Endothelial cell of umbilical vein (primary cell): ENCODE results near the gene AQP10. TPM values are rescaled to one million over a fixed set of nuclear protein-coding genes. Genes with fewer than 3 reads are reported as not detected.
"Not testable (repeated sequence)": the region's sequence is repeated elsewhere in the genome, so short reads cannot be mapped to it uniquely, and the experiment has no call there.

Source experiments
- BruUV-seq: library from RNA; stranded (reverse); fragments of 400-500 nt; replicated peaks from 2 replicates; lab custom pipeline; 2021; lab: Mats Ljungman, UMichigan
- CTCF ChIA-PET: fragments of 300-600, 350-600 bp; sonication (Branson Sonifier 250); formaldehyde crosslinking; loops from one replicate; lab custom pipeline; 2021; ENCODE audit warnings: antibody characterized with exemption, inconsistent platforms; lab: Charles Lee
- POLR2A ChIA-PET: fragments of 300-600, 350-600 bp; sonication (Branson Sonifier 250); formaldehyde crosslinking; loops from one replicate; lab custom pipeline; 2021; ENCODE audit warnings: antibody characterized with exemption, inconsistent platforms; lab: Charles Lee
- DNase-seq: peaks from one replicate; pipeline ENCODE4 v3.0.0-alpha.2; 2011; ENCODE audit warnings: low read depth, low spot score
- FAIRE-seq: peaks from 2 replicates; lab custom pipeline; 2011; peaks lifted over from hg19 to GRCh38; lab: Jason Lieb, UNC
- H2AFZ ChIP-seq: 2 replicates; pipeline ENCODE4 v1.6.0; 2012; ENCODE audit warnings: low read depth, low read length, control low read depth, inconsistent platforms
- H3K27ac ChIP-seq: 2 replicates; pipeline ENCODE4 v1.5.1; 2011; ENCODE audit warnings: low read depth, mild to moderate bottlenecking, control low read depth, low read length, moderate library complexity; ENCODE audit not compliant: insufficient read depth
- H3K27me3 ChIP-seq, 2 experiments: 2 replicates each; pipeline versions ENCODE4 v1.6.0 to v1.6.1; 2011; ENCODE audit warnings: low read length in 2 of 2, mixed read lengths in 1 of 2; ENCODE audit not compliant: control insufficient read depth in 2 of 2, insufficient read depth in 2 of 2
- H3K36me3 ChIP-seq, 2 experiments: 2 replicates in 1 of 2; 3 replicates in 1 of 2; pipeline ENCODE4 v1.5.1; 2011; ENCODE audit warnings: low read length in 2 of 2, mild to moderate bottlenecking in 1 of 2, moderate library complexity in 1 of 2; ENCODE audit not compliant: control insufficient read depth in 2 of 2, insufficient read depth in 2 of 2; ENCODE audit errors: extremely low read depth in 1 of 2
- H3K4me1 ChIP-seq: 3 replicates; pipeline ENCODE4 v1.5.1; 2011; ENCODE audit warnings: mild to moderate bottlenecking, low read length; ENCODE audit not compliant: control insufficient read depth, insufficient read depth; ENCODE audit errors: extremely low read depth
- H3K4me2 ChIP-seq: 2 replicates; pipeline ENCODE4 v1.6.1; 2011; ENCODE audit warnings: low read length, control low read depth, mixed read lengths; ENCODE audit not compliant: insufficient read depth
- H3K4me3 ChIP-seq, 3 experiments: fragments of 200-600 bp in 1 of 3; sonication (generic), shearing (Covaris generic) in 1 of 3; replicated peaks in 1 of 3; 2 replicates each; pipeline ENCODE4 v1.5.1; 2011 to 2016; ENCODE audit warnings: control low read depth in 3 of 3, low read length in 3 of 3, mild to moderate bottlenecking in 2 of 3, inconsistent platforms in 1 of 3, low read depth in 1 of 3, moderate library complexity in 1 of 3; ENCODE audit not compliant: insufficient read depth in 1 of 3
- H3K79me2 ChIP-seq: 2 replicates; pipeline ENCODE4 v1.6.0; 2012; ENCODE audit warnings: low read length, inconsistent platforms; ENCODE audit not compliant: control insufficient read depth, insufficient read depth
- H3K9ac ChIP-seq: replicated peaks from 2 replicates; pipeline ENCODE3; 2011; ENCODE audit warnings: low read length, control low read depth; ENCODE audit not compliant: insufficient read depth; ENCODE audit errors: extremely low read depth
- H3K9me1 ChIP-seq: replicated peaks from 3 replicates; pipeline ENCODE4 v1.6.0; 2011; ENCODE audit warnings: mild to moderate bottlenecking, low read length; ENCODE audit not compliant: control insufficient read depth, insufficient read depth; ENCODE audit errors: extremely low read depth
- H3K9me3 ChIP-seq: replicated peaks from 2 replicates; pipeline ENCODE4 v1.5.1; 2012; ENCODE audit warnings: low read length, inconsistent platforms; ENCODE audit not compliant: control insufficient read depth, insufficient read depth
- H4K20me1 ChIP-seq: replicated peaks from 2 replicates; pipeline ENCODE3; 2011; ENCODE audit warnings: mild to moderate bottlenecking, low read length; ENCODE audit not compliant: control insufficient read depth, insufficient read depth; ENCODE audit errors: extremely low read depth
- CTCF ChIP-seq, 2 donors: IDR thresholded peaks; 1 replicate in 1 of 2; 2 replicates in 1 of 2; pipeline ENCODE4 v1.5.1; 2011; ENCODE audit warnings: low read length in 2 of 2, mild to moderate bottlenecking in 2 of 2, moderate library complexity in 2 of 2, control low read depth in 1 of 2, inconsistent platforms in 1 of 2, low read depth in 1 of 2; ENCODE audit not compliant: insufficient read depth in 1 of 2; ENCODE audit errors: extremely low read depth in 1 of 2
- EZH2 ChIP-seq: IDR thresholded peaks from 2 replicates; pipeline ENCODE4 v1.6.1; 2012; ENCODE audit warnings: borderline replicate concordance, low read depth, mild to moderate bottlenecking, moderate library complexity, low read length, inconsistent platforms; ENCODE audit not compliant: severe bottlenecking
- FOS ChIP-seq: IDR thresholded peaks from 2 replicates; pipeline ENCODE4 v1.6.1; 2011; ENCODE audit warnings: mild to moderate bottlenecking, low read length, moderate library complexity, borderline replicate concordance; ENCODE audit not compliant: insufficient read depth
- GATA2 ChIP-seq: IDR thresholded peaks from 2 replicates; pipeline ENCODE4 v1.7.0; 2011; ENCODE audit warnings: low read depth, mild to moderate bottlenecking, moderate library complexity, mixed read lengths, low read length; ENCODE audit not compliant: insufficient read length, insufficient read depth
- JUN ChIP-seq: IDR thresholded peaks from 2 replicates; pipeline ENCODE4 v1.6.1; 2011; ENCODE audit warnings: borderline replicate concordance, low read depth; ENCODE audit not compliant: insufficient read length, insufficient read depth
- MAX ChIP-seq: IDR thresholded peaks from 2 replicates; pipeline ENCODE4 v1.6.1; 2011; ENCODE audit not compliant: insufficient read depth, insufficient read length
- MYC ChIP-seq: IDR thresholded peaks from one replicate; pipeline ENCODE4 v1.6.1; 2011; ENCODE audit warnings: mild to moderate bottlenecking, low read depth, low read length
- POLR2A ChIP-seq: IDR thresholded peaks from 2 replicates; pipeline ENCODE4 v1.6.1; 2012; ENCODE audit warnings: low read depth, mild to moderate bottlenecking, control low read depth, low read length
- POLR2AphosphoS5 ChIP-seq: IDR thresholded peaks from 2 replicates; pipeline ENCODE4 v1.6.1; 2012; ENCODE audit warnings: low read depth, mild to moderate bottlenecking, control low read depth, low read length, moderate library complexity; ENCODE audit not compliant: insufficient read depth
- dilution Hi-C: fragments of 300-500 bp; cut with MboI; formaldehyde crosslinking; loops from one replicate; pipeline ENCODE4 v1.15.0; 2019; ENCODE audit warnings: low sequenced_read_pairs; ENCODE audit not compliant: extremely low pct_ligation_motif_present
- intact Hi-C: fragments of 100-400 bp; cut with micrococcal nuclease; formaldehyde crosslinking; loops from one replicate; pipeline ENCODE4 v1.10.0; 2022
- polyA plus RNA-seq, 4 experiments: library from polyadenylated mRNA; depleted of rRNA in 3 of 4; stranded (reverse) in 3 of 4; unstranded in 1 of 4; fragments of >200 nt; gene quantifications; 2 replicates each; pipeline versions ENCODE4 v1.2.1 to v1.2.3, GENCODE V29; 2011 to 2012; ENCODE audit warnings: missing spikeins in 1 of 4
- total RNA-seq: library from RNA; stranded (reverse); gene quantifications from 2 replicates; pipeline ENCODE4 v1.2.3, GENCODE V29; 2021

AQP10 gene
- total and polyA plus RNA-seq, 2 donors (not counting 3 experiments of a cell fraction or from before 2014, with no cell fraction given), result not detected

GRCh38 chr1:154318386-154318785 is 2.5 kb upstream of the AQP10 start:
- DNase-seq (no peak), FAIRE-seq (no peak)
- Histone ChIP-seq H4K20me1 (no peaks in the 10 kb centered on the region), H2AFZ (no peak overlapping the region), H3K27me3 (peaks cover 0 to 8% of the 10 kb centered on the region in 2 experiments), H3K79me2 (no peaks in the 10 kb centered on the region), H3K9ac (no peak overlapping the region), H3K9me1 (no peaks in the 10 kb centered on the region), H3K36me3 (no peaks in the 10 kb centered on the region), H3K9me3 (no peaks in the 10 kb centered on the region), H3K27ac (no peak overlapping the region), H3K4me1 (no peaks in the 10 kb centered on the region), H3K4me2 (no peak overlapping the region), H3K4me3 (no peak overlapping the region)
- TF ChIP-seq EZH2 (no peak), FOS (no peak), JUN (no peak), POLR2A (no peak), MYC (no peak), MAX (no peak), GATA2 (no peak), POLR2AphosphoS5 (no peak), CTCF (IDR thresholded peaks at IDR 0.05; ENCODE audit: extremely low read depth in 1 of 2, insufficient read depth in 1 of 2, low read depth in 1 of 2, low read length in 2 of 2) (no peak)
- dilution Hi-C loops (no loop called here), intact Hi-C loops (no loop called here)
- no TSS peak for BruUV-seq
- ChIA-PET CTCF (interaction anchor here (1.5 to 2.9 kb wide), 3 partner anchors 10 to 43 kb away, joined by 3 to 11 read pairs (median 4); no protein-coding TSS in a partner anchor), POLR2A (no interaction called here)

GRCh38 chr1:154321609-154321934 is 679 bp downstream of the AQP10 start:
- H3K4me1 ChIP-seq, dilution Hi-C loops, POLR2A ChIA-PET, H3K79me2 ChIP-seq, H3K4me3 ChIP-seq, H3K27ac ChIP-seq, BruUV-seq, H3K9me1 ChIP-seq, H3K4me2 ChIP-seq, FAIRE-seq, H2AFZ ChIP-seq, H3K27me3 ChIP-seq, intact Hi-C loops, H3K36me3 ChIP-seq, H4K20me1 ChIP-seq, H3K9ac ChIP-seq, H3K9me3 ChIP-seq, DNase-seq: not testable (repeated sequence)
- CTCF ChIA-PET, result interaction anchor here (7.8 kb wide), 1 partner anchor 13 kb away, joined by 210 read pairs; no protein-coding TSS in a partner anchor
